Gastroesophageal sphincter (tissue), 3 donors: ENCODE data around the gene ZNF267.

Source experiments
- POLR2A ChIP-seq, 2 donors: fragments of 450-650 bp; IDR thresholded peaks; one replicate each; pipeline ENCODE4 v1.6.1; 2017; ENCODE audit warnings: antibody characterized with exemption in 2 of 2, mild to moderate bottlenecking in 2 of 2, moderate library complexity in 1 of 2
- TF ChIP-seq, protein P1 (sequence below), 4 experiments: fragments of 200-600 bp in 2 of 4; fragments of 450-650 bp in 2 of 4; sonication (generic) in 1 of 4; IDR thresholded peaks; one replicate each; pipeline ENCODE4 v1.5.1; 2017 to 2019; ENCODE audit warnings: antibody characterized with exemption in 4 of 4, mild to moderate bottlenecking in 2 of 4, moderate library complexity in 2 of 4

GRCh38 chr16:31862761-31863160 lies 10.8 kb upstream of the ZNF267 start:
- no peak for TF ChIP-seq POLR2A (IDR thresholded peaks at IDR 0.05)
- TF ChIP-seq, protein P1, sequence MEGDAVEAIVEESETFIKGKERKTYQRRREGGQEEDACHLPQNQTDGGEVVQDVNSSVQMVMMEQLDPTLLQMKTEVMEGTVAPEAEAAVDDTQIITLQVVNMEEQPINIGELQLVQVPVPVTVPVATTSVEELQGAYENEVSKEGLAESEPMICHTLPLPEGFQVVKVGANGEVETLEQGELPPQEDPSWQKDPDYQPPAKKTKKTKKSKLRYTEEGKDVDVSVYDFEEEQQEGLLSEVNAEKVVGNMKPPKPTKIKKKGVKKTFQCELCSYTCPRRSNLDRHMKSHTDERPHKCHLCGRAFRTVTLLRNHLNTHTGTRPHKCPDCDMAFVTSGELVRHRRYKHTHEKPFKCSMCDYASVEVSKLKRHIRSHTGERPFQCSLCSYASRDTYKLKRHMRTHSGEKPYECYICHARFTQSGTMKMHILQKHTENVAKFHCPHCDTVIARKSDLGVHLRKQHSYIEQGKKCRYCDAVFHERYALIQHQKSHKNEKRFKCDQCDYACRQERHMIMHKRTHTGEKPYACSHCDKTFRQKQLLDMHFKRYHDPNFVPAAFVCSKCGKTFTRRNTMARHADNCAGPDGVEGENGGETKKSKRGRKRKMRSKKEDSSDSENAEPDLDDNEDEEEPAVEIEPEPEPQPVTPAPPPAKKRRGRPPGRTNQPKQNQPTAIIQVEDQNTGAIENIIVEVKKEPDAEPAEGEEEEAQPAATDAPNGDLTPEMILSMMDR (IDR thresholded peaks at IDR 0.05): no peak
